Measurements from ENCODE around the gene VAMP5.

GRCh38 chr2:85588645-85589044 lies 4.4 kb downstream of the VAMP5 start:
- TF ChIP-seq, protein P1, sequence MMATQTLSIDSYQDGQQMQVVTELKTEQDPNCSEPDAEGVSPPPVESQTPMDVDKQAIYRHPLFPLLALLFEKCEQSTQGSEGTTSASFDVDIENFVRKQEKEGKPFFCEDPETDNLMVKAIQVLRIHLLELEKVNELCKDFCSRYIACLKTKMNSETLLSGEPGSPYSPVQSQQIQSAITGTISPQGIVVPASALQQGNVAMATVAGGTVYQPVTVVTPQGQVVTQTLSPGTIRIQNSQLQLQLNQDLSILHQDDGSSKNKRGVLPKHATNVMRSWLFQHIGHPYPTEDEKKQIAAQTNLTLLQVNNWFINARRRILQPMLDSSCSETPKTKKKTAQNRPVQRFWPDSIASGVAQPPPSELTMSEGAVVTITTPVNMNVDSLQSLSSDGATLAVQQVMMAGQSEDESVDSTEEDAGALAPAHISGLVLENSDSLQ (IDR thresholded peaks at IDR 0.05) = no peak
- TF ChIP-seq FOXA1 (IDR thresholded peaks at IDR 0.05) = no peak
- TF ChIP-seq SUZ12 (IDR thresholded peaks at IDR 0.05) = no peak
- no peak for TF ChIP-seq TARDBP (IDR thresholded peaks at IDR 0.05)
- no peak for TF ChIP-seq ZNF384 (IDR thresholded peaks at IDR 0.05)
- no peak for TF ChIP-seq LEF1 (IDR thresholded peaks at IDR 0.05; ENCODE audit: borderline replicate concordance)
- TF ChIP-seq FOXK2 (IDR thresholded peaks at IDR 0.05) = no peak

Data from HEK293T (cell line).